WTC11 (cell line): ENCODE measurements around the gene NALCN. TPM values are rescaled to one million over a fixed set of nuclear protein-coding genes. Genes with fewer than 3 reads are reported as not detected.

ENCODE experiments used
- ATAC-seq: fragments of 200-7000 bp; cut with Tn5 transposase; 2 replicates; pipeline ENCODE4 v1.10.0; 2021; ENCODE audit warnings: mild to moderate bottlenecking, moderate library complexity
- CTCF ChIA-PET: fragments of 300-600 bp; sonication (Branson Sonifier 250); formaldehyde crosslinking; loops from one replicate; lab custom pipeline; 2021; ENCODE audit warnings: antibody characterized with exemption; lab: Charles Lee
- POLR2A ChIA-PET: fragments of 350-600 bp; sonication (Branson Sonifier 250); formaldehyde crosslinking; loops from one replicate; lab custom pipeline; 2021; ENCODE audit warnings: antibody characterized with exemption; lab: Charles Lee
- DNase-seq: peaks from one replicate; pipeline ENCODE4 v3.0.0; 2021; ENCODE audit warnings: low spot score
- H3K27ac Mint-ChIP-seq: 2 replicates; pipeline ENCODE4 v1.8.0; 2021; ENCODE audit warnings: mixed read lengths
- H3K27me3 Mint-ChIP-seq: 2 replicates; pipeline ENCODE4 v1.8.0; 2021; ENCODE audit warnings: low read depth, mild to moderate bottlenecking, moderate library complexity, mixed read lengths
- H3K36me3 Mint-ChIP-seq: 2 replicates; pipeline ENCODE4 v1.8.0; 2021; ENCODE audit warnings: mixed read lengths
- H3K4me1 Mint-ChIP-seq: 2 replicates; pipeline ENCODE4 v1.8.0; 2022; ENCODE audit warnings: mixed read lengths
- H3K4me3 Mint-ChIP-seq: 2 replicates; pipeline ENCODE4 v1.8.0; 2021; ENCODE audit warnings: mild to moderate bottlenecking, moderate library complexity, mixed read lengths
- H3K9me3 Mint-ChIP-seq: 2 replicates; pipeline ENCODE4 v1.8.0; 2021; ENCODE audit warnings: mixed read lengths
- ETV6 ChIP-seq: sonication (generic); formaldehyde crosslinking; IDR thresholded peaks from 2 replicates; pipeline ENCODE4 v1.8.1; 2022; ENCODE audit warnings: mild to moderate bottlenecking, missing genetic modification reagents
- FOXJ3 ChIP-seq: sonication (generic); formaldehyde crosslinking; IDR thresholded peaks from 2 replicates; pipeline ENCODE4 v1.9.0; 2021; ENCODE audit warnings: missing genetic modification reagents, mild to moderate bottlenecking, borderline replicate concordance
- FOXK1 ChIP-seq: sonication (generic); formaldehyde crosslinking; IDR thresholded peaks from 2 replicates; pipeline ENCODE4 v1.8.0; 2022; ENCODE audit warnings: mild to moderate bottlenecking, moderate library complexity, missing genetic modification reagents
- FOXP1 ChIP-seq: sonication (generic); formaldehyde crosslinking; IDR thresholded peaks from 2 replicates; pipeline ENCODE4 v1.8.0; 2022; ENCODE audit warnings: missing genetic modification reagents, mild to moderate bottlenecking, moderate library complexity, borderline replicate concordance
- FOXP4 ChIP-seq: sonication (generic); formaldehyde crosslinking; IDR thresholded peaks from 2 replicates; pipeline ENCODE4 v1.8.0; 2022; ENCODE audit warnings: mild to moderate bottlenecking, missing genetic modification reagents
- GRHL2 ChIP-seq: fragments of 250-450 bp; sonication (Bioruptor Pico); IDR thresholded peaks from 2 replicates; pipeline ENCODE4 v1.8.0; 2022; ENCODE audit warnings: mild to moderate bottlenecking, moderate library complexity; ENCODE audit not compliant: insufficient replicate concordance, severe bottlenecking
- HMGA2 ChIP-seq: fragments of 250-450 bp; sonication (Bioruptor Pico); IDR thresholded peaks from 2 replicates; pipeline ENCODE4 v1.4.0; 2021; ENCODE audit warnings: mild to moderate bottlenecking, moderate library complexity
- IRF1 ChIP-seq: sonication (generic); formaldehyde crosslinking; IDR thresholded peaks from 2 replicates; pipeline ENCODE4 v1.8.0; 2023; ENCODE audit warnings: missing genetic modification reagents
- MXD4 ChIP-seq: fragments of 250-450 bp; sonication (Bioruptor Pico); IDR thresholded peaks from 2 replicates; pipeline ENCODE4 v1.8.0; 2021; ENCODE audit warnings: mild to moderate bottlenecking, moderate library complexity, borderline replicate concordance
- NR1H2 ChIP-seq: sonication (generic); formaldehyde crosslinking; IDR thresholded peaks from 2 replicates; pipeline ENCODE4 v1.9.0; 2021; ENCODE audit warnings: mild to moderate bottlenecking, moderate library complexity, missing genetic modification reagents
- PRDM15 ChIP-seq: sonication (generic); formaldehyde crosslinking; IDR thresholded peaks from 2 replicates; pipeline ENCODE4 v1.8.0; 2022; ENCODE audit warnings: missing genetic modification reagents
- ZNF121 ChIP-seq: sonication (generic); formaldehyde crosslinking; IDR thresholded peaks from 2 replicates; pipeline ENCODE4 v1.8.0; 2023; ENCODE audit warnings: missing genetic modification reagents
- ZNF416 ChIP-seq: fragments of 250-450 bp; sonication (Bioruptor Pico); IDR thresholded peaks from 2 replicates; pipeline ENCODE4 v1.9.0; 2021; ENCODE audit warnings: mild to moderate bottlenecking, inconsistent platforms
- ZNF512 ChIP-seq: sonication (generic); formaldehyde crosslinking; IDR thresholded peaks from 2 replicates; pipeline ENCODE4 v1.8.1; 2022; ENCODE audit warnings: missing genetic modification reagents, borderline replicate concordance
- total RNA-seq: library from RNA; stranded (reverse); gene quantifications from 3 replicates; pipeline ENCODE4 v1.2.3, GENCODE V29; 2021
- TF ChIP-seq, protein P1 (sequence below): sonication (generic); formaldehyde crosslinking; IDR thresholded peaks from 2 replicates; pipeline ENCODE4 v1.8.0; 2023; ENCODE audit warnings: mild to moderate bottlenecking, missing genetic modification reagents
- TF ChIP-seq, protein P2 (sequence below): fragments of 250-450 bp; sonication (Bioruptor Pico); IDR thresholded peaks from 2 replicates; pipeline ENCODE4 v1.9.0; 2021; ENCODE audit warnings: moderate library complexity, mild to moderate bottlenecking, inconsistent platforms, borderline replicate concordance
- TF ChIP-seq, protein P3 (sequence below): sonication (generic); formaldehyde crosslinking; IDR thresholded peaks from 2 replicates; pipeline ENCODE4 v1.8.1; 2022; ENCODE audit warnings: mild to moderate bottlenecking, missing genetic modification reagents, moderate library complexity, borderline replicate concordance

Gene NALCN
- total RNA-seq, 1 experiment from 2014 or later: 0.33 TPM

GRCh38 chr13:101425156-101425471, 8.8 kb upstream of the NALCN start:
- no peak for ATAC-seq
- Mint-ChIP-seq H3K4me3 (no peak overlapping the region), H3K27me3 (no peaks in the 10 kb centered on the region), H3K36me3 (no peaks in the 10 kb centered on the region), H3K9me3 (no peaks in the 10 kb centered on the region), H3K4me1 (no peaks in the 10 kb centered on the region), H3K27ac (no peak overlapping the region)
- TF ChIP-seq FOXP4 (CRISPR knock-in tag) (no peak), ZNF416 (CRISPR knock-in tag) (no peak), MXD4 (CRISPR knock-in tag) (no peak), ZNF512 (CRISPR knock-in tag) (no peak), PRDM15 (CRISPR knock-in tag) (no peak), ETV6 (CRISPR knock-in tag) (no peak), FOXP1 (CRISPR knock-in tag) (no peak), HMGA2 (CRISPR knock-in tag) (no peak), NR1H2 (no peak), FOXK1 (CRISPR knock-in tag) (no peak), FOXJ3 (CRISPR knock-in tag) (no peak), GRHL2 (no peak), IRF1 (no peak), ZNF121 (CRISPR knock-in tag) (no peak)
- TF ChIP-seq, protein P1, sequence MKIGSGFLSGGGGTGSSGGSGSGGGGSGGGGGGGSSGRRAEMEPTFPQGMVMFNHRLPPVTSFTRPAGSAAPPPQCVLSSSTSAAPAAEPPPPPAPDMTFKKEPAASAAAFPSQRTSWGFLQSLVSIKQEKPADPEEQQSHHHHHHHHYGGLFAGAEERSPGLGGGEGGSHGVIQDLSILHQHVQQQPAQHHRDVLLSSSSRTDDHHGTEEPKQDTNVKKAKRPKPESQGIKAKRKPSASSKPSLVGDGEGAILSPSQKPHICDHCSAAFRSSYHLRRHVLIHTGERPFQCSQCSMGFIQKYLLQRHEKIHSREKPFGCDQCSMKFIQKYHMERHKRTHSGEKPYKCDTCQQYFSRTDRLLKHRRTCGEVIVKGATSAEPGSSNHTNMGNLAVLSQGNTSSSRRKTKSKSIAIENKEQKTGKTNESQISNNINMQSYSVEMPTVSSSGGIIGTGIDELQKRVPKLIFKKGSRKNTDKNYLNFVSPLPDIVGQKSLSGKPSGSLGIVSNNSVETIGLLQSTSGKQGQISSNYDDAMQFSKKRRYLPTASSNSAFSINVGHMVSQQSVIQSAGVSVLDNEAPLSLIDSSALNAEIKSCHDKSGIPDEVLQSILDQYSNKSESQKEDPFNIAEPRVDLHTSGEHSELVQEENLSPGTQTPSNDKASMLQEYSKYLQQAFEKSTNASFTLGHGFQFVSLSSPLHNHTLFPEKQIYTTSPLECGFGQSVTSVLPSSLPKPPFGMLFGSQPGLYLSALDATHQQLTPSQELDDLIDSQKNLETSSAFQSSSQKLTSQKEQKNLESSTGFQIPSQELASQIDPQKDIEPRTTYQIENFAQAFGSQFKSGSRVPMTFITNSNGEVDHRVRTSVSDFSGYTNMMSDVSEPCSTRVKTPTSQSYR (CRISPR knock-in tag): no peak
- TF ChIP-seq, protein P2, sequence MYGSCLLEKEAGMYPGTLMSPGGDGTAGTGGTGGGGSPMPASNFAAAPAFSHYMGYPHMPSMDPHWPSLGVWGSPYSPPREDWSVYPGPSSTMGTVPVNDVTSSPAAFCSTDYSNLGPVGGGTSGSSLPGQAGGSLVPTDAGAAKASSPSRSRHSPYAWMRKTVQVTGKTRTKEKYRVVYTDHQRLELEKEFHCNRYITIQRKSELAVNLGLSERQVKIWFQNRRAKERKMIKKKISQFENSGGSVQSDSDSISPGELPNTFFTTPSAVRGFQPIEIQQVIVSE: no peak
- TF ChIP-seq, protein P3, sequence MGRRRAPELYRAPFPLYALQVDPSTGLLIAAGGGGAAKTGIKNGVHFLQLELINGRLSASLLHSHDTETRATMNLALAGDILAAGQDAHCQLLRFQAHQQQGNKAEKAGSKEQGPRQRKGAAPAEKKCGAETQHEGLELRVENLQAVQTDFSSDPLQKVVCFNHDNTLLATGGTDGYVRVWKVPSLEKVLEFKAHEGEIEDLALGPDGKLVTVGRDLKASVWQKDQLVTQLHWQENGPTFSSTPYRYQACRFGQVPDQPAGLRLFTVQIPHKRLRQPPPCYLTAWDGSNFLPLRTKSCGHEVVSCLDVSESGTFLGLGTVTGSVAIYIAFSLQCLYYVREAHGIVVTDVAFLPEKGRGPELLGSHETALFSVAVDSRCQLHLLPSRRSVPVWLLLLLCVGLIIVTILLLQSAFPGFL (CRISPR knock-in tag): no peak
- no peak for DNase-seq
- CTCF ChIA-PET: no interaction called here
- POLR2A ChIA-PET: interaction anchor here (0.9 kb wide), 1 partner anchor 9 kb away, joined by 3 read pairs; the partner anchor contains the start of gene NALCN
